Uterus (tissue), 4 donors: ENCODE measurements around the gene ASB5. TPM values are rescaled to one million over a fixed set of nuclear protein-coding genes. Genes with fewer than 3 reads are reported as not detected.
"Not testable (repeated sequence)": the region's sequence is repeated elsewhere in the genome, so short reads cannot be mapped to it uniquely, and the experiment has no call there.

ENCODE experiments used
- DNase-seq, 2 donors: peaks; one replicate each; pipeline ENCODE4 v3.0.0-alpha.2; 2019 to 2020
- H3K27ac ChIP-seq, 2 donors: fragments of 200-600 bp; sonication (generic); 1 replicate in 1 of 2; 2 replicates in 1 of 2; pipeline ENCODE4 v1.5.1; 2016 to 2018
- H3K27me3 ChIP-seq, 2 donors: fragments of 200-600 bp; sonication (generic); one replicate each; pipeline ENCODE4 v1.5.1; 2018 to 2019; ENCODE audit warnings: control low read depth in 1 of 2
- H3K36me3 ChIP-seq, 2 donors: fragments of 200-600 bp; sonication (generic); one replicate each; pipeline ENCODE4 v1.5.1; 2019; ENCODE audit warnings: control low read depth in 1 of 2
- H3K4me1 ChIP-seq, 2 donors: fragments of 200-600 bp; sonication (generic); one replicate each; pipeline ENCODE4 v1.5.1; 2018 to 2019; ENCODE audit warnings: control low read depth in 1 of 2
- H3K4me3 ChIP-seq, 2 donors: fragments of 200-600 bp; sonication (generic); 1 replicate in 1 of 2; 2 replicates in 1 of 2; pipeline ENCODE4 v1.5.1; 2018 to 2019; ENCODE audit warnings: mild to moderate bottlenecking in 1 of 2
- H3K9me3 ChIP-seq, 2 donors: fragments of 200-600 bp; sonication (generic); one replicate each; pipeline ENCODE4 v1.5.1; 2019; ENCODE audit warnings: control low read depth in 1 of 2
- CTCF ChIP-seq, 4 experiments: fragments of 200-600 bp in 2 of 4; fragments of 450-650 bp in 2 of 4; sonication (generic) in 2 of 4; IDR thresholded peaks; one replicate each; pipeline ENCODE4 v1.5.1; 2016 to 2019; ENCODE audit warnings: antibody characterized with exemption in 4 of 4, mild to moderate bottlenecking in 2 of 4, moderate library complexity in 1 of 4
- POLR2A ChIP-seq, 2 donors: fragments of 450-650 bp; IDR thresholded peaks; one replicate each; pipeline ENCODE4 v1.6.1; 2016; ENCODE audit warnings: antibody characterized with exemption in 2 of 2, mild to moderate bottlenecking in 1 of 2, moderate library complexity in 1 of 2
- intact Hi-C: fragments of 100-400 bp; cut with DNase I; formaldehyde crosslinking; loops from one replicate; pipeline ENCODE4 v1.15.1; 2023; ENCODE audit warnings: low total_unique reads
- total RNA-seq, 4 donors: library from RNA; depleted of rRNA in 3 of 4; stranded (reverse); fragments of >200 nt in 3 of 4; gene quantifications; one replicate each; pipeline versions ENCODE4 v1.1.0 to v1.2.4, GENCODE V29; 2014 to 2023
- donor health status: DM: yes; HTN: yes; CAD: no.

The ASB5 gene
- total RNA-seq, 4 donors from 2014 or later, result 0.28 to 0.37 TPM; not detected in 2

DNA sequence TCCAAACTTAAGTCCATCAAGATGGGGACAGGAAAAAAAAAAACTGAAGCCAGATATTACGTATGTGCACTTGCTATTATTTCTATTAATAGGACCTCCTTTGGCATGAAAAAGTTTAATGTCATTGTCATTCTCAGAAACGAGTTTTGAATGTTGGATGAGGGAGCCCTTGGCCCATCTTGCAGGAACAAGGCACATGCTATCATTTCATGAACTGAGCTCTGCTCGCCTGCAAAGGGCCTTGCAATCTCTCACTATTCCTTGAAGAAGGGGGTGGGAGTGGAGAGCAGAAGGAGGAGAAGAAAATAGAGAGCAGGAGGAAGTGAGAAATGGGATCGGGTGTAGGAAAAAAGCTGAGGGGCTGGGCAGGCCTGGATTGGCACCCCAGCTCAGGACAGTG lies 39.4 kb downstream of the ASB5 start:
- TF ChIP-seq POLR2A (IDR thresholded peaks at IDR 0.05) (no peak), CTCF (IDR thresholded peaks at IDR 0.05) (no peak)
- intact Hi-C loops, result no loop called here
- no peaks in the 10 kb centered on the region for H3K9me3 ChIP-seq
- no peaks in the 10 kb centered on the region for H3K4me1 ChIP-seq
- no peak overlapping the region for H3K4me3 ChIP-seq
- H3K36me3 ChIP-seq, result no peaks in the 10 kb centered on the region
- H3K27me3 ChIP-seq, result no peaks in the 10 kb centered on the region
- DNase-seq, result no peak
- no peak overlapping the region for H3K27ac ChIP-seq

GRCh38 chr4:176226736-176227135 lies 42.3 kb downstream of the ASB5 start:
- no peaks in the 10 kb centered on the region for H3K36me3 ChIP-seq
- intact Hi-C loops, result no loop called here
- no peak overlapping the region for H3K4me3 ChIP-seq
- no peaks in the 10 kb centered on the region for H3K27me3 ChIP-seq
- no peak overlapping the region for H3K27ac ChIP-seq
- no peak for DNase-seq
- H3K9me3 ChIP-seq, result no peaks in the 10 kb centered on the region
- TF ChIP-seq POLR2A (IDR thresholded peaks at IDR 0.05) (no peak), CTCF (IDR thresholded peaks at IDR 0.05) (no peak)
- no peaks in the 10 kb centered on the region for H3K4me1 ChIP-seq

GRCh38 chr4:176223561-176223960 lies 45.5 kb downstream of the ASB5 start:
- Histone ChIP-seq H3K27me3 (no peaks in the 10 kb centered on the region), H3K27ac (no peak overlapping the region), H3K4me3 (no peak overlapping the region), H3K4me1 (no peaks in the 10 kb centered on the region), H3K9me3 (no peaks in the 10 kb centered on the region), H3K36me3 (no peaks in the 10 kb centered on the region)
- TF ChIP-seq CTCF (IDR thresholded peaks at IDR 0.05) (no peak), POLR2A (IDR thresholded peaks at IDR 0.05) (no peak)
- no peak for DNase-seq
- intact Hi-C loops, result no loop called here

- no peaks in the 10 kb centered on the region for H3K36me3 ChIP-seq
- no peaks in the 10 kb centered on the region for H3K9me3 ChIP-seq
- no peak overlapping the region for H3K27ac ChIP-seq
- no peak for DNase-seq
- intact Hi-C loops, result no loop called here
- TF ChIP-seq CTCF (IDR thresholded peaks at IDR 0.05), result no peak
- H3K4me1 ChIP-seq, result no peaks in the 10 kb centered on the region
- no peak overlapping the region for H3K4me3 ChIP-seq
- no peaks in the 10 kb centered on the region for H3K27me3 ChIP-seq
Measured at GRCh38 chr4:176222149-176222548, 46.9 kb downstream of the ASB5 start.

DNA sequence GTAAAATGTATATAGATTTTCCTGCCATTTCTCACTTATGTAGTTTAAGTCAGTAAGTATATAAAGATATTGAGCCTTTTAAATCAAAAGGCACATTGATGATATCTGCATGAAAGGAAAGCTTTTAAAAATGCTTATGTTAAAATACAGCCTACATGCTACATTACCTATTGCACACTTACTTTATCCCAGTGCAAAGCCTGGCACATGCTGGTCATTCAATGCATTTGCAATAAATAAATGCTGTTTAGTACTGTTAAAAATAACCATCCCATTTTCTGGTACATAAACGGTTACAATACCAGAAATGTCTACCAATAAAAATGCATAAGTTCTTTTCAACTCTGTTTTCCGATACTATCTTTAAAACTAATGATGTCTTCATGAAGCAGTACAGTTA lies 51.5 kb downstream of the ASB5 start:
- H3K4me1 ChIP-seq, result no peaks in the 10 kb centered on the region
- H3K9me3 ChIP-seq, result no peaks in the 10 kb centered on the region
- no peak for DNase-seq
- no peak overlapping the region for H3K27ac ChIP-seq
- H3K27me3 ChIP-seq, result no peaks in the 10 kb centered on the region
- TF ChIP-seq POLR2A (IDR thresholded peaks at IDR 0.05) (no peak), CTCF (IDR thresholded peaks at IDR 0.05) (no peak)
- peaks cover 0 to 3% of the 10 kb centered on the region in 2 donors for H3K36me3 ChIP-seq
- no peak overlapping the region for H3K4me3 ChIP-seq
- intact Hi-C loops, result no loop called here

DNA sequence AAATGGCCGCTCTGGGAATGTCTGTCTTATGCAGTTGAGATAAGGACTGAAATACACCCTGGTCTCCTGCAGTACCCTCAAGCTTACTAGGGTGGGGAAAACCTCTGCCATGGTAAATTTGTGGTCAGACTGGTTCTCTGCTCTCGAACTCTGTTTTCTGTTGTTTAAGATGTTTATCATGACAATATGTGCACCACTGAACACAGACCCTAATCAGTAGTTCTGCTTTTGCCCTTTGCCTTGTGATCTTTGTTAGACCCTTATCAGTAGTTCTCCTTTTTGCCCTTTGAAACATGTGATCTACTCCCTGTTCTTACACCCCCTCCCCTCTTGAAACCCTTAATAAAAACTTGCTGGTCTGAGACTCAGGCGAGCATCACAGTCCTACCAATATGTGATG lies 56.7 kb downstream of the ASB5 start:
- H3K36me3 ChIP-seq, H3K27ac ChIP-seq, H3K9me3 ChIP-seq, DNase-seq, intact Hi-C loops, H3K27me3 ChIP-seq, H3K4me1 ChIP-seq, H3K4me3 ChIP-seq: not testable (repeated sequence)
